ENCODE data around the gene HADH.

The HADH gene

GRCh38 chr4:108030332-108030731 is 40.6 kb downstream of the HADH start:
- Histone ChIP-seq H3K14ac (ENCODE audit: low read length) (no peak overlapping the region), H2BK5ac (ENCODE audit: low read depth, low read length, poor library complexity) (no peak overlapping the region), H3K9me3 (ENCODE audit: insufficient read depth, low read depth, low read length) (no peaks in the 10 kb centered on the region), H3K4me2 (ENCODE audit: low read length) (no peak overlapping the region), H2AK5ac (ENCODE audit: low read length) (no peak overlapping the region), H3K27me3 (ENCODE audit: insufficient read depth, low read length) (no peaks in the 10 kb centered on the region), H2AFZ (ENCODE audit: insufficient read depth, low read length, poor library complexity) (no peak overlapping the region), H4K12ac (ENCODE audit: low read depth, low read length) (no peak overlapping the region), H3K4me1 (ENCODE audit: control insufficient read depth in 1 of 2, insufficient read depth in 2 of 2, low read length in 2 of 2) (peaks cover 0 to 3% of the 10 kb centered on the region in 2 experiments), H3K79me1 (ENCODE audit: low read length) (peaks cover 1% of the 10 kb centered on the region), H3K4ac (ENCODE audit: low read depth, low read length) (no peak overlapping the region), H2BK120ac (ENCODE audit: insufficient read depth, low read length, poor library complexity) (no peak overlapping the region), H4K8ac (ENCODE audit: low read depth, low read length) (no peak overlapping the region), H3K27ac (ENCODE audit: low read depth, low read length) (no peak overlapping the region), H4K91ac (ENCODE audit: low read depth, low read length) (no peak overlapping the region), H3K23ac (ENCODE audit: low read length) (no peak overlapping the region), H2BK12ac (ENCODE audit: low read length) (no peak overlapping the region), H3K9ac (ENCODE audit: low read length) (no peak overlapping the region), H3K18ac (ENCODE audit: low read length) (no peak overlapping the region), H3K79me2 (ENCODE audit: control insufficient read depth, insufficient read depth, low read length, poor library complexity) (no peaks in the 10 kb centered on the region), H3K4me3 (ENCODE audit: low read depth, low read length) (no peak overlapping the region), H3K36me3 (ENCODE audit: control insufficient read depth in 1 of 2, insufficient read depth in 2 of 2, low read length in 2 of 2) (peaks cover 6 to 11% of the 10 kb centered on the region in 2 experiments)
- WGBS (ENCODE audit: extremely low coverage, insufficient coverage, insufficient read length): no CpG with 5 or more reads among the region's 2 CpGs
- DNase-seq: peak; percentile 59 to 76

GRCh38 chr4:108031427-108032083 is 41.9 kb downstream of the HADH start:
- Histone ChIP-seq H3K27ac (ENCODE audit: low read depth, low read length) (no peak overlapping the region), H3K79me2 (ENCODE audit: control insufficient read depth, insufficient read depth, low read length, poor library complexity) (no peaks in the 10 kb centered on the region), H3K9ac (ENCODE audit: low read length) (no peak overlapping the region), H3K4me1 (ENCODE audit: control insufficient read depth in 1 of 2, insufficient read depth in 2 of 2, low read length in 2 of 2) (peaks cover 0 to 3% of the 10 kb centered on the region in 2 experiments), H2AFZ (ENCODE audit: insufficient read depth, low read length, poor library complexity) (no peak overlapping the region), H3K14ac (ENCODE audit: low read length) (no peak overlapping the region), H2BK12ac (ENCODE audit: low read length) (no peak overlapping the region), H3K9me3 (ENCODE audit: insufficient read depth, low read depth, low read length) (no peaks in the 10 kb centered on the region), H3K4me3 (ENCODE audit: low read depth, low read length) (no peak overlapping the region), H3K4ac (ENCODE audit: low read depth, low read length) (no peak overlapping the region), H2BK120ac (ENCODE audit: insufficient read depth, low read length, poor library complexity) (no peak overlapping the region), H4K91ac (ENCODE audit: low read depth, low read length) (no peak overlapping the region), H4K8ac (ENCODE audit: low read depth, low read length) (no peak overlapping the region), H3K27me3 (ENCODE audit: insufficient read depth, low read length) (no peaks in the 10 kb centered on the region), H2BK5ac (ENCODE audit: low read depth, low read length, poor library complexity) (no peak overlapping the region), H3K4me2 (ENCODE audit: low read length) (no peak overlapping the region), H3K18ac (ENCODE audit: low read length) (no peak overlapping the region), H2AK5ac (ENCODE audit: low read length) (no peak overlapping the region), H3K36me3 (ENCODE audit: control insufficient read depth in 1 of 2, insufficient read depth in 2 of 2, low read length in 2 of 2) (peaks cover 6 to 11% of the 10 kb centered on the region in 2 experiments), H3K79me1 (ENCODE audit: low read length) (peaks cover 1% of the 10 kb centered on the region), H4K12ac (ENCODE audit: low read depth, low read length) (no peak overlapping the region), H3K23ac (ENCODE audit: low read length) (no peak overlapping the region)
- DNase-seq: no peak
- WGBS (ENCODE audit: extremely low coverage, insufficient coverage, insufficient read length): no CpG with 5 or more reads among the region's 4 CpGs

GRCh38 chr4:108033348-108033747 is 43.7 kb downstream of the HADH start:
- H3K27ac ChIP-seq (ENCODE audit: low read depth, low read length): no peak overlapping the region
- DNase-seq: no peak
- H3K4me1 ChIP-seq (ENCODE audit: control insufficient read depth in 1 of 2, insufficient read depth in 2 of 2, low read length in 2 of 2): no peaks in the 10 kb centered on the region
- H2BK120ac ChIP-seq (ENCODE audit: insufficient read depth, low read length, poor library complexity): no peak overlapping the region
- no peak overlapping the region for H2AFZ ChIP-seq (ENCODE audit: insufficient read depth, low read length, poor library complexity)
- H3K14ac ChIP-seq (ENCODE audit: low read length): no peak overlapping the region
- peaks cover 3 to 11% of the 10 kb centered on the region in 2 experiments for H3K36me3 ChIP-seq (ENCODE audit: control insufficient read depth in 1 of 2, insufficient read depth in 2 of 2, low read length in 2 of 2)
- H3K79me1 ChIP-seq (ENCODE audit: low read length): peaks cover 1% of the 10 kb centered on the region
- H4K12ac ChIP-seq (ENCODE audit: low read depth, low read length): no peak overlapping the region
- H3K4me3 ChIP-seq (ENCODE audit: low read depth, low read length): no peak overlapping the region
- H4K8ac ChIP-seq (ENCODE audit: low read depth, low read length): no peak overlapping the region
- H3K4ac ChIP-seq (ENCODE audit: low read depth, low read length): no peak overlapping the region
- no peak overlapping the region for H3K9ac ChIP-seq (ENCODE audit: low read length)
- H3K18ac ChIP-seq (ENCODE audit: low read length): no peak overlapping the region
- no peaks in the 10 kb centered on the region for H3K9me3 ChIP-seq (ENCODE audit: insufficient read depth, low read depth, low read length)
- no peak overlapping the region for H2AK5ac ChIP-seq (ENCODE audit: low read length)
- no peak overlapping the region for H4K91ac ChIP-seq (ENCODE audit: low read depth, low read length)
- no peak overlapping the region for H3K23ac ChIP-seq (ENCODE audit: low read length)
- no peak overlapping the region for H2BK12ac ChIP-seq (ENCODE audit: low read length)
- no peaks in the 10 kb centered on the region for H3K27me3 ChIP-seq (ENCODE audit: insufficient read depth, low read length)
- no peak overlapping the region for H3K4me2 ChIP-seq (ENCODE audit: low read length)
- H3K79me2 ChIP-seq (ENCODE audit: control insufficient read depth, insufficient read depth, low read length, poor library complexity): no peaks in the 10 kb centered on the region
- H2BK5ac ChIP-seq (ENCODE audit: low read depth, low read length, poor library complexity): no peak overlapping the region

- Histone ChIP-seq H2AK5ac (ENCODE audit: low read length) (no peak overlapping the region), H3K14ac (ENCODE audit: low read length) (no peak overlapping the region), H3K4me3 (ENCODE audit: low read depth, low read length) (no peak overlapping the region), H2BK12ac (ENCODE audit: low read length) (no peak overlapping the region), H3K4me2 (ENCODE audit: low read length) (no peak overlapping the region), H2BK5ac (ENCODE audit: low read depth, low read length, poor library complexity) (no peak overlapping the region), H4K8ac (ENCODE audit: low read depth, low read length) (no peak overlapping the region), H3K79me2 (ENCODE audit: control insufficient read depth, insufficient read depth, low read length, poor library complexity) (no peaks in the 10 kb centered on the region), H3K27me3 (ENCODE audit: insufficient read depth, low read length) (no peaks in the 10 kb centered on the region), H3K36me3 (ENCODE audit: control insufficient read depth in 1 of 2, insufficient read depth in 2 of 2, low read length in 2 of 2) (peaks cover 0 to 6% of the 10 kb centered on the region in 2 experiments), H3K9me3 (ENCODE audit: insufficient read depth, low read depth, low read length) (no peaks in the 10 kb centered on the region), H3K27ac (ENCODE audit: low read depth, low read length) (no peak overlapping the region), H4K12ac (ENCODE audit: low read depth, low read length) (no peak overlapping the region), H3K9ac (ENCODE audit: low read length) (no peak overlapping the region), H2BK120ac (ENCODE audit: insufficient read depth, low read length, poor library complexity) (no peak overlapping the region), H3K4ac (ENCODE audit: low read depth, low read length) (no peak overlapping the region), H3K18ac (ENCODE audit: low read length) (no peak overlapping the region), H4K91ac (ENCODE audit: low read depth, low read length) (no peak overlapping the region), H3K79me1 (ENCODE audit: low read length) (no peaks in the 10 kb centered on the region), H3K23ac (ENCODE audit: low read length) (no peak overlapping the region), H3K4me1 (ENCODE audit: control insufficient read depth in 1 of 2, insufficient read depth in 2 of 2, low read length in 2 of 2) (no peaks in the 10 kb centered on the region), H2AFZ (ENCODE audit: insufficient read depth, low read length, poor library complexity) (no peak overlapping the region)
- no peak for DNase-seq
- no CpG with 5 or more reads among the region's 7 CpGs for WGBS (ENCODE audit: extremely low coverage, insufficient coverage, insufficient read length)
Measured at GRCh38 chr4:108034565-108034964, 44.9 kb downstream of the HADH start.

Measured in trophoblast cell (in vitro differentiated cells and primary cell).